Neutrophil (primary cell): Measurements from ENCODE around the gene ANKRD27.
"Not testable (repeated sequence)": the region's sequence is repeated elsewhere in the genome, so short reads cannot be mapped to it uniquely, and the experiment has no call there.

Experiments used
- H3K27ac ChIP-seq: fragments of 200-600 bp; sonication (generic); 2 replicates; pipeline ENCODE4 v1.5.1; 2016; ENCODE audit warnings: mild to moderate bottlenecking, moderate library complexity
- H3K27me3 ChIP-seq: fragments of 200-600 bp; sonication (generic); 2 replicates; pipeline ENCODE4 v1.6.0; 2016; ENCODE audit warnings: mild to moderate bottlenecking
- H3K36me3 ChIP-seq: fragments of 200-600 bp; sonication (generic); 2 replicates; pipeline ENCODE4 v1.5.1; 2017
- H3K4me1 ChIP-seq, 2 experiments: fragments of 200-600 bp in 1 of 2; sonication (generic) in 1 of 2; 1 replicate in 1 of 2; 2 replicates in 1 of 2; pipeline versions ENCODE4 v1.5.1 to v1.6.1; 2013 to 2016; ENCODE audit warnings: low read depth in 1 of 2, low read length in 1 of 2, mild to moderate bottlenecking in 1 of 2, moderate library complexity in 1 of 2; ENCODE audit not compliant: control insufficient read depth in 1 of 2, insufficient read depth in 1 of 2
- H3K4me3 ChIP-seq, 2 experiments: fragments of 200-600 bp in 1 of 2; sonication (generic) in 1 of 2; 1 replicate in 1 of 2; 2 replicates in 1 of 2; pipeline ENCODE4 v1.5.1; 2013 to 2016; ENCODE audit warnings: low read depth in 1 of 2, low read length in 1 of 2, mild to moderate bottlenecking in 1 of 2, moderate library complexity in 1 of 2
- H3K9me3 ChIP-seq: fragments of 200-600 bp; sonication (generic); 2 replicates; pipeline ENCODE4 v1.5.1; 2016
- CTCF ChIP-seq: fragments of 200-600 bp; sonication (generic); IDR thresholded peaks from 2 replicates; pipeline ENCODE4 v1.5.1; 2016; ENCODE audit warnings: antibody characterized with exemption

The ANKRD27 gene

GRCh38 chr19:32576790-32577189 lies 98.2 kb downstream of the ANKRD27 start:
- Histone ChIP-seq H3K9me3 (no peaks in the 10 kb centered on the region), H3K4me1 (peaks cover 10 to 13% of the 10 kb centered on the region in 2 experiments), H3K27me3 (peaks cover 34% of the 10 kb centered on the region), H3K27ac (no peak overlapping the region), H3K4me3 (no peak overlapping the region), H3K36me3 (no peaks in the 10 kb centered on the region)
- TF ChIP-seq CTCF: no peak

DNA sequence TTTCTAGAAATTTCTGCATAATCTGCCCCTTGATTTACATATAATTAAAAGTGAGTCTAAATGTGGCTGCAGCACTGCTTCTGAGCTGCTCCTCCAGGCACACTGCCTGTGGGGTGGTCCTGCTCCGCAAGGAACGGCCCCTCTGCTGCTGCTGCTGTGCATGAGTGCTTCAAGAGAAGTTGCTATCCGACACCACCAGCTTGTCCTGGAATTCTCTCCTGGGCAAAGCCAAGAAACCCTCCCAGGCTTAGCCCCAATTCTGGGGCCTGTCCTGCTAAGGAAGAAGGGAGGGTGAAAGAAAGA lies 101.5 kb downstream of the ANKRD27 start:
- Histone ChIP-seq H3K36me3 (no peaks in the 10 kb centered on the region), H3K27me3 (peaks cover 39% of the 10 kb centered on the region), H3K4me3 (no peak overlapping the region), H3K4me1 (no peaks in the 10 kb centered on the region), H3K9me3 (no peaks in the 10 kb centered on the region), H3K27ac (no peak overlapping the region)
- TF ChIP-seq CTCF: no peak

DNA sequence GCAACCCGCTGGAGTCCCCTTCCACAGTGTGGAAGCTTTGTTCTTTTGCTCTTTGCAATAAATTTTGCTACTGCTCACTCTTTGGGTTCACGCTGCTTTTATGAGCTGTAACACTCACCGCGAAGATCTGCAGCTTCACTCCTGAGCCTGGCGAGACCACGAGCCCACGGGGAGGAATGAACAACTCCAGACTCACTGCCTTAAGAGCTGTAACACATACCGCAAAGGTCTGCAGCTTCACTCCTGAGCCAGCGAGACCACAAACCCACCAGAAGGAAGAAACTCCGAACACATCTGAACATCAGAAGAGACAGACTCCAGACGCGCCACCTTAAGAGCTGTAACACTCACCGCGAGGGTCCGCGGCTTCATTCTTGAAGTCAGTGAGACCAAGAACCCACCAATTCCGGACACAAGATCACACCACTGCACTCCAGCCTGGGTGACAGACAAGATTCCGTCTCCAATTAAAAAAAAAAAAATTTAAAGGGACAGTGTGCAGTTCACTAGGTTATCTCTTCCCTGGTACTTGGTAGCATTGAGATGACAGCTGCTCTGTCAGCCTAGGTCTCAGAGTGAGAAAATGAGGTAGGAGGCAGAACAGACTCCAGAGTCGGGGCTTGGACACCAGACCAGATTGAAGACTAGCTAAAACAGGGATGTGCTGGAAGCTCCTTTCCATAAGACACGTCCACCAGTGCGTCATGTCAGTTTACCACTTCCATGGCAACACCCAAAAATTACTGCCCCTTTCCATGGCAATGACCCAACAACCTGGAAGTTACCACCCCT lies 102.1 kb downstream of the ANKRD27 start:
- H3K27ac ChIP-seq, H3K4me1 ChIP-seq, H3K36me3 ChIP-seq, H3K9me3 ChIP-seq, H3K4me3 ChIP-seq: not testable (repeated sequence)
- H3K27me3 ChIP-seq: peaks cover 39% of the 10 kb centered on the region

- not testable (repeated sequence) for H3K9me3 ChIP-seq, H3K4me1 ChIP-seq, H3K27ac ChIP-seq, H3K36me3 ChIP-seq, H3K4me3 ChIP-seq
- H3K27me3 ChIP-seq: peaks cover 36% of the 10 kb centered on the region
Observed at GRCh38 chr19:32571471-32572075, 103.4 kb downstream of the ANKRD27 start.

GRCh38 chr19:32570081-32570785 lies 104.7 kb downstream of the ANKRD27 start:
- no peak for TF ChIP-seq CTCF
- H3K4me1 ChIP-seq: no peaks in the 10 kb centered on the region
- no peak overlapping the region for H3K27ac ChIP-seq
- H3K9me3 ChIP-seq: no peaks in the 10 kb centered on the region
- H3K27me3 ChIP-seq: peaks cover 37% of the 10 kb centered on the region
- no peak overlapping the region for H3K4me3 ChIP-seq
- no peaks in the 10 kb centered on the region for H3K36me3 ChIP-seq

GRCh38 chr19:32567486-32567885 lies 107.5 kb downstream of the ANKRD27 start:
- Histone ChIP-seq H3K27ac (no peak overlapping the region), H3K4me3 (no peak overlapping the region), H3K36me3 (no peaks in the 10 kb centered on the region), H3K27me3 (peaks cover 28% of the 10 kb centered on the region), H3K9me3 (no peaks in the 10 kb centered on the region), H3K4me1 (no peaks in the 10 kb centered on the region)
- no peak for TF ChIP-seq CTCF
